CD14-positive monocyte (primary cell): ENCODE data around the gene DNAH1. TPM values are rescaled to one million over a fixed set of nuclear protein-coding genes. Genes with fewer than 3 reads are reported as not detected.
A peak's percentile ranks its signal among the peaks of the same experiment; 100 is the strongest.

Source experiments
- DNase-seq, 3 donors: peaks; one replicate each; pipeline ENCODE4 v3.0.0-alpha.2; 2011 to 2022
- H2AFZ ChIP-seq: 2 replicates; pipeline ENCODE4 v1.6.0; 2012; ENCODE audit warnings: mild to moderate bottlenecking, low read depth, low read length, inconsistent platforms; ENCODE audit not compliant: insufficient read depth, poor library complexity, severe bottlenecking
- H3K27ac ChIP-seq, 2 donors: 1 replicate in 1 of 2; 2 replicates in 1 of 2; pipeline ENCODE4 v1.5.1; 2012 to 2013; ENCODE audit warnings: low read length in 2 of 2, control low read depth in 1 of 2, inconsistent platforms in 1 of 2, low read depth in 1 of 2, mild to moderate bottlenecking in 1 of 2
- H3K27me3 ChIP-seq, 2 donors: one replicate each; pipeline versions ENCODE4 v1.6.0 to v1.6.1; 2011 to 2013; ENCODE audit warnings: low read length in 2 of 2; ENCODE audit not compliant: control insufficient read depth in 2 of 2, insufficient read depth in 2 of 2
- H3K36me3 ChIP-seq, 2 donors: replicated peaks in 1 of 2; 1 replicate in 1 of 2; 2 replicates in 1 of 2; pipeline versions ENCODE4 v1.5.1 to v1.6.1; 2012 to 2013; ENCODE audit warnings: low read length in 2 of 2, control low read depth in 1 of 2, inconsistent platforms in 1 of 2, mild to moderate bottlenecking in 1 of 2; ENCODE audit not compliant: insufficient read depth in 2 of 2, control insufficient read depth in 1 of 2
- H3K4me1 ChIP-seq, 2 donors: 1 replicate in 1 of 2; 2 replicates in 1 of 2; pipeline versions ENCODE4 v1.5.1 to v1.6.1; 2012 to 2013; ENCODE audit warnings: low read length in 2 of 2, control low read depth in 1 of 2, inconsistent platforms in 1 of 2, mild to moderate bottlenecking in 1 of 2, moderate library complexity in 1 of 2; ENCODE audit not compliant: insufficient read depth in 2 of 2, control insufficient read depth in 1 of 2
- H3K4me2 ChIP-seq: replicated peaks from 2 replicates; pipeline ENCODE3; 2012; ENCODE audit warnings: low read length, moderate library complexity, mild to moderate bottlenecking; ENCODE audit not compliant: poor library complexity, severe bottlenecking; ENCODE audit errors: extremely low read depth
- H3K4me3 ChIP-seq, 3 experiments: fragments of 200-600 bp in 1 of 3; sonication (generic) in 1 of 3; replicated peaks in 1 of 3; 1 replicate in 2 of 3; 2 replicates in 1 of 3; pipeline ENCODE4 v1.5.1; 2011 to 2013; ENCODE audit warnings: low read length in 3 of 3, mild to moderate bottlenecking in 3 of 3, control low read depth in 2 of 3, low read depth in 2 of 3, inconsistent platforms in 1 of 3, moderate library complexity in 1 of 3
- H3K79me2 ChIP-seq: 2 replicates; pipeline ENCODE4 v1.6.0; 2012; ENCODE audit warnings: mild to moderate bottlenecking, control low read depth, inconsistent platforms, low read length, moderate library complexity; ENCODE audit not compliant: insufficient read depth
- H3K9ac ChIP-seq: 2 replicates; pipeline ENCODE4 v1.6.0; 2017; ENCODE audit warnings: low read length, mild to moderate bottlenecking; ENCODE audit not compliant: insufficient read depth, poor library complexity, severe bottlenecking
- H3K9me3 ChIP-seq, 2 donors: replicated peaks in 1 of 2; 1 replicate in 1 of 2; 2 replicates in 1 of 2; pipeline versions ENCODE4 v1.5.1 to v1.6.1; 2012 to 2013; ENCODE audit warnings: low read length in 2 of 2, control low read depth in 1 of 2; ENCODE audit not compliant: control insufficient read depth in 1 of 2, insufficient read depth in 1 of 2
- H4K20me1 ChIP-seq: 2 replicates; pipeline ENCODE4 v1.6.0; 2012; ENCODE audit warnings: mild to moderate bottlenecking, low read length, control low read depth, moderate library complexity; ENCODE audit not compliant: insufficient read depth
- H3K27ac Mint-ChIP-seq, 7 donors: one replicate each; pipeline ENCODE4 v1.8.0; 2020; ENCODE audit warnings: mild to moderate bottlenecking in 7 of 7, mixed read lengths in 7 of 7, moderate library complexity in 6 of 7, inconsistent platforms in 2 of 7
- H3K27me3 Mint-ChIP-seq, 3 donors: one replicate each; pipeline ENCODE4 v1.8.0; 2021 to 2022; ENCODE audit warnings: low read depth in 3 of 3, mild to moderate bottlenecking in 3 of 3, mixed read lengths in 3 of 3, moderate library complexity in 3 of 3, inconsistent platforms in 1 of 3
- H3K36me3 Mint-ChIP-seq, 2 donors: one replicate each; pipeline ENCODE4 v1.8.0; 2020; ENCODE audit warnings: mixed read lengths in 2 of 2, inconsistent platforms in 1 of 2, mild to moderate bottlenecking in 1 of 2
- H3K4me1 Mint-ChIP-seq: one replicate; pipeline ENCODE4 v1.8.0; 2020; ENCODE audit warnings: mild to moderate bottlenecking, mixed read lengths
- H3K4me3 Mint-ChIP-seq, 2 donors: one replicate each; pipeline ENCODE4 v1.8.0; 2020; ENCODE audit warnings: mild to moderate bottlenecking in 2 of 2, mixed read lengths in 2 of 2, moderate library complexity in 1 of 2
- H3K9me3 Mint-ChIP-seq, 7 donors: one replicate each; pipeline ENCODE4 v1.8.0; 2020 to 2022; ENCODE audit warnings: mixed read lengths in 7 of 7, mild to moderate bottlenecking in 6 of 7, moderate library complexity in 6 of 7, inconsistent platforms in 2 of 7
- WGBS: methylation state at CpG from one replicate; pipeline ENCODE4 v1.1.5; 2013; ENCODE audit warnings: missing lambda C conversion rate; ENCODE audit not compliant: insufficient coverage; 5-methylcytosine and 5-hydroxymethylcytosine counted together
- intact Hi-C, 2 donors: fragments of 100-400 bp; cut with micrococcal nuclease; formaldehyde crosslinking; loops; one replicate each; pipeline versions ENCODE4 v1.15.0 to v1.15.1; 2023
- polyA plus RNA-seq, 3 donors: library from polyadenylated mRNA; depleted of rRNA in 1 of 3; unstranded in 2 of 3; stranded (reverse) in 1 of 3; fragments of 300-500 nt in 2 of 3; fragments of >200 nt in 1 of 3; fragmentation: Illumina TruSeq in 2 of 3; gene quantifications; 1 replicate in 2 of 3; 2 replicates in 1 of 3; pipeline ENCODE4 v1.2.3, GENCODE V29; 2012 to 2021
- TF ChIP-seq, protein P1 (sequence below): fragments of 200-600 bp; IDR thresholded peaks from one replicate; pipeline ENCODE4 v1.8.0; 2022; ENCODE audit warnings: antibody characterized with exemption, mild to moderate bottlenecking

Gene DNAH1
- polyA plus RNA-seq, 3 donors = 0.15 to 47.0 (median 0.25) TPM

DNA sequence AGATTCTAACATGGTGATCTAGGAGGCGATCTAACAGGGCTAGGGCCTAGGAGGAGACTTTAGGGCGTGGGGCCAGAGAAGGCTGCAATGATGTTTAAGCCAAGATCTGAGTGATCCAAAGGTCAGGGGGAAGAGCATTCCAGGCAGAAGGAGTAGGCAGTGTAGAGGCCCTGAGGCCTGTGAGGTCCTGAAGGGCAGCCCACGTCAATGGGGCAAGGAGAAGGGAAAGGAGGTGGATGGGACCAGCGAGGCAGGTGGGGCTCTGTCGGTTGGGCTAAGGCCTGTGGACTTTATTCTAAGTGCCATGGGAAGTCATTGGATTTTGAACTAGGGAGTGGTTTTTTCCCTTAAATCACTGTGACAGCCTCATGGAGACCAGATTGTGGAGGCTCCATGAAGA, 10.2 kb upstream of the DNAH1 start:
- H3K4me1 ChIP-seq = peaks cover 7 to 11% of the 10 kb centered on the region in 2 donors
- TF ChIP-seq, protein P1, sequence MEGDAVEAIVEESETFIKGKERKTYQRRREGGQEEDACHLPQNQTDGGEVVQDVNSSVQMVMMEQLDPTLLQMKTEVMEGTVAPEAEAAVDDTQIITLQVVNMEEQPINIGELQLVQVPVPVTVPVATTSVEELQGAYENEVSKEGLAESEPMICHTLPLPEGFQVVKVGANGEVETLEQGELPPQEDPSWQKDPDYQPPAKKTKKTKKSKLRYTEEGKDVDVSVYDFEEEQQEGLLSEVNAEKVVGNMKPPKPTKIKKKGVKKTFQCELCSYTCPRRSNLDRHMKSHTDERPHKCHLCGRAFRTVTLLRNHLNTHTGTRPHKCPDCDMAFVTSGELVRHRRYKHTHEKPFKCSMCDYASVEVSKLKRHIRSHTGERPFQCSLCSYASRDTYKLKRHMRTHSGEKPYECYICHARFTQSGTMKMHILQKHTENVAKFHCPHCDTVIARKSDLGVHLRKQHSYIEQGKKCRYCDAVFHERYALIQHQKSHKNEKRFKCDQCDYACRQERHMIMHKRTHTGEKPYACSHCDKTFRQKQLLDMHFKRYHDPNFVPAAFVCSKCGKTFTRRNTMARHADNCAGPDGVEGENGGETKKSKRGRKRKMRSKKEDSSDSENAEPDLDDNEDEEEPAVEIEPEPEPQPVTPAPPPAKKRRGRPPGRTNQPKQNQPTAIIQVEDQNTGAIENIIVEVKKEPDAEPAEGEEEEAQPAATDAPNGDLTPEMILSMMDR = no peak
- no peaks in the 10 kb centered on the region for H3K9me3 Mint-ChIP-seq
- no peak overlapping the region for H3K9ac ChIP-seq
- H3K4me3 Mint-ChIP-seq = no peak overlapping the region
- intact Hi-C loops = no loop called here
- peaks cover 22% of the 10 kb centered on the region for H3K4me1 Mint-ChIP-seq
- peaks cover 55 to 58% of the 10 kb centered on the region in 2 donors for H3K36me3 Mint-ChIP-seq
- no peak for DNase-seq
- no peak overlapping the region for H3K27ac ChIP-seq
- peaks cover 10 to 42% of the 10 kb centered on the region in 2 donors for H3K36me3 ChIP-seq
- peaks cover 0 to 1% (median 0%) of the 10 kb centered on the region in 3 donors for H3K27me3 Mint-ChIP-seq
- no peak overlapping the region for H3K4me2 ChIP-seq
- H3K4me3 ChIP-seq = no peak overlapping the region
- peak overlapping the region in 2 of 7 donors; percentile 10 to 12 for H3K27ac Mint-ChIP-seq
- H4K20me1 ChIP-seq = peaks cover 3% of the 10 kb centered on the region
- WGBS = 100% methylated on average over 5 of the region's 5 CpGs
- H3K79me2 ChIP-seq = no peaks in the 10 kb centered on the region
- H3K27me3 ChIP-seq = no peaks in the 10 kb centered on the region
- no peak overlapping the region for H2AFZ ChIP-seq
- no peaks in the 10 kb centered on the region for H3K9me3 ChIP-seq

DNA sequence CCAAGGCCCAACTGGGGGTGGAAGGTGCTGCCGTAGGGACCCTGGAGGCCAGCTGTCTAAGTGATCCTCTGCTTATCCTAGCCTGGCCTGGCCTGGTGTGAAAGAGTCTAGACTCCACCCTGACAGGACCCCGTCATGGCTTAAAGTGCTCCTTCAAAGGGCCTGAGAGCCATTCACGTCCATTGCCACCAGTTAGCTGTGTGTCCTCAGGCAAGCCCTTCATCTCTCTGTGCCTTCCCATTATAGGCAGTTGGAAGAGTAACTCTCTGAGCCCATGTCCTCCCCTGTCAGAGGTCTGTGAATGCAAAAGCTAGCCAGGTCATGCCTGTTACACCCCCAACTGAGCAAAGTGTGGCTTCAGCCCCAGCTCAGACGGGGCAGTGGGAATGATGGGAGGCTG, 9.1 kb upstream of the DNAH1 start:
- peaks cover 24% of the 10 kb centered on the region for H3K4me1 Mint-ChIP-seq
- H3K4me3 Mint-ChIP-seq = no peak overlapping the region
- intact Hi-C loops = no loop called here
- Histone ChIP-seq H3K79me2 (no peaks in the 10 kb centered on the region), H3K4me1 (peaks cover 7 to 11% of the 10 kb centered on the region in 2 donors), H3K36me3 (peaks cover 10 to 42% of the 10 kb centered on the region in 2 donors), H3K4me2 (no peak overlapping the region), H3K27me3 (no peaks in the 10 kb centered on the region), H3K9me3 (no peaks in the 10 kb centered on the region), H3K4me3 (no peak overlapping the region), H3K27ac (no peak overlapping the region), H3K9ac (no peak overlapping the region), H2AFZ (no peak overlapping the region), H4K20me1 (no peaks in the 10 kb centered on the region)
- peaks cover 0 to 1% (median 0%) of the 10 kb centered on the region in 3 donors for H3K27me3 Mint-ChIP-seq
- DNase-seq = no peak
- TF ChIP-seq, protein P1 = no peak
- H3K27ac Mint-ChIP-seq = peak overlapping the region in 1 of 7 donors; percentile 66
- H3K36me3 Mint-ChIP-seq = peaks cover 55 to 58% of the 10 kb centered on the region in 2 donors
- WGBS = 95% methylated on average over 3 of the region's 4 CpGs
- no peaks in the 10 kb centered on the region for H3K9me3 Mint-ChIP-seq
